ENCODE measurements around the gene ALDH3A2. TPM values are rescaled to one million over a fixed set of nuclear protein-coding genes. Genes with fewer than 3 reads are reported as not detected.

Gene ALDH3A2
- total RNA-seq, 6 experiments from 2014 or later, result 12.0 to 20.6 (median 18.4) TPM

Other genes with a start within 250 kb of the ALDH3A2 start
- gene RNF112, start 237.5 kb upstream of the ALDH3A2 start, total RNA-seq (2021; fragmentation: NEBNext Ultra II Directional; extraction: Animal tissue kit (Norgen Biotek cat#: 25700)), result 1 to 10 TPM in 1 of 6 experiments, under 1 TPM in 5; 0.40 to 1.2 (median 0.73) TPM
- under 1 TPM in 1 of 6 experiments, not detected in 5; 0.14 TPM for gene SLC47A1, start 114.9 kb upstream of the ALDH3A2 start, total RNA-seq (2021; fragmentation: NEBNext Ultra II Directional; extraction: Animal tissue kit (Norgen Biotek cat#: 25700))
- not detected for gene SLC47A2, start 67.8 kb downstream of the ALDH3A2 start, total RNA-seq (2021; fragmentation: NEBNext Ultra II Directional; extraction: Animal tissue kit (Norgen Biotek cat#: 25700))
- gene ALDH3A1, start 99.5 kb downstream of the ALDH3A2 start, total RNA-seq (2021; fragmentation: NEBNext Ultra II Directional; extraction: Animal tissue kit (Norgen Biotek cat#: 25700)), result under 1 TPM in 2 of 6 experiments, not detected in 4; 0.24 to 0.25 TPM
- gene ULK2, start 219.2 kb downstream of the ALDH3A2 start, total RNA-seq (2021; fragmentation: NEBNext Ultra II Directional; extraction: Animal tissue kit (Norgen Biotek cat#: 25700)), result 10 to 100 TPM in 1 of 6 experiments, 1 to 10 TPM in 5; 4.2 to 10.4 (median 6.3) TPM

All from HFFc6 (cell line).